NCI-H1105 treated with DMSO at 0.1 percent for 48 hours (cell line): ENCODE results near the gene CAB39.
A peak's percentile ranks its signal among the peaks of the same experiment; 100 is the strongest.

Experiments
- DNase-seq: peaks from one replicate; lab custom pipeline; 2025; lab: John Stamatoyannopoulos, UW

CAB39 gene

GRCh38 chr2:230757476-230757875 is 44.8 kb downstream of the CAB39 start:
- DNase-seq: no peak

- DNase-seq: no peak
Observed at GRCh38 chr2:230758566-230759480, 46.2 kb downstream of the CAB39 start.

- no peak for DNase-seq
Observed at GRCh38 chr2:230759481-230760167, 47.0 kb downstream of the CAB39 start.

GRCh38 chr2:230761704-230762103 is 49.1 kb downstream of the CAB39 start:
- no peak for DNase-seq

- peak; percentile 1 for DNase-seq
Observed at GRCh38 chr2:230762317-230762896, 49.8 kb downstream of the CAB39 start.

- DNase-seq: no peak
Observed at GRCh38 chr2:230764346-230764745, 51.7 kb downstream of the CAB39 start.

- no peak for DNase-seq
Observed at GRCh38 chr2:230765611-230766300, 53.1 kb downstream of the CAB39 start.

- no peak for DNase-seq
Observed at GRCh38 chr2:230767862-230768388, 55.3 kb downstream of the CAB39 start.

GRCh38 chr2:230770804-230771203 is 58.2 kb downstream of the CAB39 start:
- DNase-seq: no peak

- DNase-seq: no peak
Observed at GRCh38 chr2:230772156-230772555, 59.5 kb downstream of the CAB39 start.

GRCh38 chr2:230773039-230773773 is 60.6 kb downstream of the CAB39 start:
- DNase-seq: no peak

- no peak for DNase-seq
Observed at GRCh38 chr2:230774348-230774951, 61.8 kb downstream of the CAB39 start.

GRCh38 chr2:230775737-230776136 is 63.1 kb downstream of the CAB39 start:
- no peak for DNase-seq

- no peak for DNase-seq
Observed at GRCh38 chr2:230777721-230778120, 65.1 kb downstream of the CAB39 start.

- no peak for DNase-seq
Observed at GRCh38 chr2:230778350-230779063, 65.9 kb downstream of the CAB39 start.

GRCh38 chr2:230779126-230779525 is 66.5 kb downstream of the CAB39 start:
- no peak for DNase-seq

GRCh38 chr2:230779607-230780006 is 67.0 kb downstream of the CAB39 start:
- no peak for DNase-seq

GRCh38 chr2:230781130-230781797 is 68.6 kb downstream of the CAB39 start:
- no peak for DNase-seq

GRCh38 chr2:230783101-230783500 is 70.5 kb downstream of the CAB39 start:
- no peak for DNase-seq

- DNase-seq: no peak
Observed at GRCh38 chr2:230784795-230785194, 72.2 kb downstream of the CAB39 start.
